NCI-H1105 treated with DMSO at 0.1 percent for 48 hours (cell line): ENCODE results near the gene N4BP3.
A peak's percentile ranks its signal among the peaks of the same experiment; 100 is the strongest.

Experiments used
- DNase-seq: peaks from one replicate; lab custom pipeline; 2025; lab: John Stamatoyannopoulos, UW

N4BP3 gene

DNA sequence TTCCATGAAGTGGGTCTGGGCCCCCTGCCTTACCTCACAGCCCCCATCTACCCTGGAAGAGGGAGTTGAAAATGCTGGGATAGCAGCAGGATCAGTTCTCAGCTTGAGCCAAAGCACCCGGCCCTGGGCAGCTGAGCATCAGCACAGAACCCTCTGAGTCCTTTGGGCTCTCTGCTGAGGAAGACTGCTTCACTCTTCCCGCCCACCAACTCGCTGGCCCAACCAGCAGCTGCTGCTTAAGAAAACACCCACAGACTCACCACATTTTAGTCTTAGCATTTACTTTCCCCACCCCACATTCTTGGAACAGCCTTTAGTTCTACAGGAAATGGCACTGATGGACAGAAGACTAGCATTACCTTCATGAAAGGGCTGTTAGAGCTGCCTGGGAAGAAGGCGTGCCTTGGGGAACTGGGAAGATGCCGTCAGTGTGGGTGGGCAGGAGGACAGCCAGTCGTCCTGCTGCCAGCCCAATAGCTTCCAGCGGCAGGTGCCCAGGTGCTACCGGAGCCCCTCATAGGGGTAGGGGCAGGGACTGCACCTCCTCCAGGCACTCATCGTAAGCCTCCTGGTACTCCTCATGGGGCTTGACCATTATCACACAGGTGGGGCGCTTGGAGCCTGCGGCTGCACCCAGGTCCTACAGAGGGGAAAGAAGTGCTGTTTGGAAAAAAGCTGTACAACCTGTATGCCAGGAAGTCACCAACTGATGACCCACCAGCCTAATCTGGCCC lies 36.0 kb downstream of the N4BP3 start:
- DNase-seq = no peak

- no peak for DNase-seq
Measured at GRCh38 chr5:178150977-178151734, 37.8 kb downstream of the N4BP3 start.

GRCh38 chr5:178152491-178153444 lies 39.4 kb downstream of the N4BP3 start:
- DNase-seq = peak; percentile 0

DNA sequence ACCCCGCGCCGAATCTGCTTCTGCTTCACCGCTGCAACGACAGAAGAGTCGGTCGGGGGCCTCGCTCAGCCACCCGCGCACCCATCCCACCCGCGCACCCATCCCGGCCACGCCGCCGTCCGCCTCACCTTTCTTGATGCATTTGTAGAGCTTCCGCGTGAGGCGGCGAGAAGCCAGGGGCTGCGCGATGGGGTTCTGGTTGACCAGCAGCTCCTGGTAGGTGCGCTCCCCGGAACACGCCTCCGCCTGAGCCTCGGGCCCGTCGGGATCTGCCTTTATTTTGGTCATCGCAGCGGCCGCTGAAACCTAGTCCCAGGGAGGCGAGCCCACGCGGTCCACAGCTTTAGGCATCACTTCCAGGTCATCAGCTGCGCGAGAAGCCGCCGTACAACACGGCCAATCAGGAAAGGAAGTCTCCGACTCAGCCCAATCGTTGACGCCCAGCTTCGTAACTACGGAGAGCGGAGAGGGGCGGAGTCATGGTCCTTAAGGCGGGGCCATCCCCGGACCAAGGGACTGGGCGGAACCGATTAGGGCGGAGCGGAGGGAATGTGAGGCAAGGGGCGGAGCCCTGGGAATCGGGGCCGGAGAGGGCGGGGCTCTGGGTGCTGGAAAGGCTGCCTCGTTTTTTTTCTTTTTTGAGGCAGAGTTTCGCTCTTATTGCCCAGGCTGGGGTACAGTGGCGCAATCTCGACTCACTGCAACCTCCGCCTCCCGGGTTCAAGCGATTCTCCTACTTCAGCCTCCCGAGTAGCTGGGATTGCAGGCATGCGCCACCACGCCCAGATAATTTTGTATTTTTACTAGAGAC lies 40.4 kb downstream of the N4BP3 start, which contains the start of gene NHP2:
TSS of gene NHP2 (minus strand) at position 356 of the 811 bp plus-strand sequence. CDS start at position 288, 68 bp downstream.
- peak; percentile 87 for DNase-seq

DNA sequence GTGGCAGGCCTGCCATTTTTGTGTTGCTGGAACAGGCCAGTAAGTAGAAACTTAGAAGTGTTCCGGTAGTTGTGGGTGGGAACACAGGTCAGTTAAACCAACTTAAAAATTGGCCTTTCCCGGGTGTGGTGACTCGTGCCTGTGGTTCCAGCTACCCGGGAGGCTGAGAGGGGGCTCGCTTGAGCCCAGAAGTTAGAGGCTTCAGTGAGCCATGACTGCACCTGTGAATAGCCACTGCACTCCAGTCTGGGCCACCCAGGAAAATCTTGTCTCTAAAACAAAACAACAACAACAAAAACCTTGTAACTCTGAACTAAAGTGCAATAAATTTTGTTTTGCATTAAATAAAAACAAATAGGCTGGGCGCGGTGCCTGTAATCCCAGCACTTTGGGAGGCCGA lies 41.7 kb downstream of the N4BP3 start:
- DNase-seq = no peak

GRCh38 chr5:178160176-178160575 lies 46.8 kb downstream of the N4BP3 start:
- no peak for DNase-seq

GRCh38 chr5:178162481-178162880 lies 49.1 kb downstream of the N4BP3 start:
- DNase-seq = no peak

DNA sequence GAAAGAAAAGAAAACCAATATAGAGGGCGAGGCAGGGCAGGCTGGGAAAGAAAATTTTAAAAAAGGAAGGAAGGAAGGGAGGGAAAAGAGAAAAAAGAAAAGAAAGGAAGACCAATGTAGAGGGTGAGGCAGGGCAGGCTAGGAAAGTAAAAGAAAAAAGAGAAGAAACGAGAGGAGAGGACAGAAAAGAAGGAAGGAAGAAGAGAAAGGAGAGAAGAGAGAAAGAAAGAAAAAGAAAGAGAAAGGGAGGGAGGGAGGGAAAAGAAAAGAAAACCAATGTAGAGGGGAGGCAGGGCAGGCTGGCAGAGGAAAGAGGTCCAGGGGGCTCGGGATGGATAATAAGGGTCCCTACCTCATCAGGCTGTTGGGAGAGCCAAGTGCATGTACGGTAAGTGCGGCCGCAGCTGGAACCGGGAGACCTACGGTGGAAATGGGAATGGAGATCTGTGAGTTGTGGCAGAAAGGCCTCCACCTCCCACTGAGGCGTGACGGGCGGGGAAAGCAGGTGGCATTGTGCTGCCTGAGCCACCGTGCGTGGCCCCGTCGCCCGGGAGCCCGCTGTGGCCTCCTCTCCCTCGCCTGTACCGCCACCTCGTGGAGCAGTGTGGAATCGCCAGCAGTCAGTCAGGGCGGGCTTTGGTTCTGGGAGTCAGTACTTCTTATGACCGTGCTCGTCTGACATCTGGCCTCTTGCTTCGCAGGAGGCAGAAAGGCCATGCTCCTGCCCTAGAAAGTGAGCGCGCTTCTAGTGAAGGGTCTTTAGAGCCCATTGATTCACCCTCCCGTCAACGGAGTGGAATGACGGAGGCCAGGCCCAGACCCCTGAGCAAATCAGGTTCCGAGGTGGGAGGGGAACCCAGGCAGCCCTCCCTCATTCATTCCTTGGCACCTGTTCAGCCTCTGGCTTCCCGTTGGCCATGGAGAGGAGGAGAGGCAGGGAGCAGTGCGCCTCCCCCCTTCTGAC lies 50.7 kb downstream of the N4BP3 start:
- peak; percentile 79 for DNase-seq

- DNase-seq = no peak
Measured at GRCh38 chr5:178165581-178165980, 52.2 kb downstream of the N4BP3 start.

GRCh38 chr5:178170455-178170854 lies 57.1 kb downstream of the N4BP3 start:
- no peak for DNase-seq

DNA sequence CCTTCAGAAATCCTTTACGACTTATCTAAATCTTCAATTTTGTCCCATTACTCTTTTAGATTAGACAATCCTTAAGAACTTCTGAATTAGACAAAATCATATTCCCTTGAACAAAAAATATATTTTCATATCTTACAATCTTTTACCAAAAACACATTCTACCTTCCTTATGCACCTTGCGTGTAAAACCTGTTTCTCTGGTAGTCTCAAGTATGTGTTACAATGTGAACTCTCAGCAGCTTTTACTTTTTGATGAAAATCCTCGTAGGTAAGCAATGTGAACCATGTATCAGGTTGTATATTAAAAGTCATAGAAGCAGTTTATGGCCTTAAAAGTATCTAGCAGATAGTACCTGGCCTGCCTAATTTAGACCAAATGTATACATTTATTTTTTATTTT lies 61.1 kb downstream of the N4BP3 start:
- DNase-seq = no peak
